Activated T-cell treated with anti-CD3 and anti-CD28 coated beads, Interleukin-2, amount 50 U/mL, for 24 hours (primary cell): ENCODE measurements around the gene CHST11.

Experiments
- DNase-seq: peaks from one replicate; pipeline ENCODE4 v3.0.0-alpha.2; 2020
- H3K27ac Mint-ChIP-seq: 2 replicates; pipeline ENCODE4 v1.8.0; 2020; ENCODE audit warnings: mild to moderate bottlenecking, mixed read lengths
- H3K27me3 Mint-ChIP-seq: 2 replicates; pipeline ENCODE4 v1.8.0; 2020; ENCODE audit warnings: mixed read lengths
- H3K36me3 Mint-ChIP-seq: 2 replicates; pipeline ENCODE4 v1.8.0; 2020; ENCODE audit warnings: low read depth, mixed read lengths
- H3K4me1 Mint-ChIP-seq: 2 replicates; pipeline ENCODE4 v1.8.0; 2020; ENCODE audit warnings: low read depth, mixed read lengths
- H3K4me3 Mint-ChIP-seq: 2 replicates; pipeline ENCODE4 v1.8.0; 2020; ENCODE audit warnings: mild to moderate bottlenecking, moderate library complexity, mixed read lengths
- H3K9me3 Mint-ChIP-seq: 2 replicates; pipeline ENCODE4 v1.8.0; 2020; ENCODE audit warnings: mixed read lengths

The CHST11 gene

GRCh38 chr12:104490850-104491249, 34.1 kb downstream of the CHST11 start:
- Mint-ChIP-seq H3K36me3 (peaks cover 17% of the 10 kb centered on the region), H3K4me1 (peaks cover 88% of the 10 kb centered on the region), H3K9me3 (no peaks in the 10 kb centered on the region), H3K4me3 (peak overlapping the region; percentile 28), H3K27ac (peak overlapping the region; percentile 78), H3K27me3 (no peaks in the 10 kb centered on the region)
- no peak for DNase-seq

DNA sequence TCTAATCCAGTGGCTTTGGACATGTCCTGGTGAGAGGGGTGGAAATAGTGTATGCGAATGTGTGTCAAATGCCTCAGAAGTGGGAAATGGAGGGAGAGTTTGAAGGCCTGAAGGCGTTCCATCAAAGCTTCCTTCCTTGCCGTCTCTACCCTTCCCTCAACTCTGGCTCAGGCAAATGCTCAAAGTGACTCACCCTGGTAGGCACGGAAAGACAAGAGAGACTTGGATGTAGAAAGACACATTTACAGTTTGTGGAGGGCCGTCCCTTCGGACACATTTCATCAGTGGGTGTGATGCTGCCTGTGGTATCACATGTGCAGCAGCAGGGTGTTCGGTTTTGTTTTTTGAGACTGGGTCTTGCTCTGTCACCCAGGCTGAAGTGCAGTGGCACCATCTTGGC, 36.7 kb downstream of the CHST11 start:
- DNase-seq: no peak
- Mint-ChIP-seq H3K27me3 (no peaks in the 10 kb centered on the region), H3K36me3 (peaks cover 16% of the 10 kb centered on the region), H3K4me1 (peaks cover 89% of the 10 kb centered on the region), H3K9me3 (no peaks in the 10 kb centered on the region), H3K4me3 (peak overlapping the region; percentile 71), H3K27ac (peak overlapping the region; percentile 94)

DNA sequence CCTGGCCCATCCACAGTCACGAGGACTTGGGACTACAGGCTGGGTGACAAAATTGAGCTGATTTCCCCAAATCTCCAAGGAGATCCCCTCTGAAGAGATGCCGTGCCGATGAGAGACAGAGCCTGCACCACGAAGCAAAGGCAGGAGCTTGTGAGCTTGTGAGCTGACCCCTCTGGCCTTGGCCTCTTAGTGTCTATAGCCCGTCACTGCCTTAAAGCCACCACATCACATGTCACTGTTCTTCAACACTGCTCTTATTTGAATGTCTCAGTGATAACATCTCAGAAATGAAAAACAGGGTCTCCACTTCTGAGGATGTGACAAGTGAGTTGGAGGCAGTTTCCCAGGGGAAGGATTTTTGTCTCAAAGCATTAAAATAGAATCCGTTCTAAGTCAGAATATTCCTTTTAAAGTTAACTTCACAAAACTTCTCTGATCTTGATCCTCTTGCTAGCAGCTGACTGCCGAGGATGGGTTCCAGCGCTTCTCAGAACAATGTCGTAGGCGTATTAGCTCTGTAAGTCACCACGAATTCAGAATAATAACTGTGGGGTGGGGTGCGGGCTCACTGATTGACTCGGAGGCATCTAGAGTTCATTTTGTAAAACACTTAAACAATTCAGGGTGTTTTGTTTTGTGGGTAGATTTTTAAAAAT, 37.5 kb downstream of the CHST11 start:
- Mint-ChIP-seq H3K27ac (peak overlapping the region; percentile 94), H3K4me1 (peaks cover 94% of the 10 kb centered on the region), H3K9me3 (no peaks in the 10 kb centered on the region), H3K36me3 (peaks cover 16% of the 10 kb centered on the region), H3K27me3 (no peaks in the 10 kb centered on the region), H3K4me3 (peak overlapping the region; percentile 71)
- peak; percentile 74 for DNase-seq

DNA sequence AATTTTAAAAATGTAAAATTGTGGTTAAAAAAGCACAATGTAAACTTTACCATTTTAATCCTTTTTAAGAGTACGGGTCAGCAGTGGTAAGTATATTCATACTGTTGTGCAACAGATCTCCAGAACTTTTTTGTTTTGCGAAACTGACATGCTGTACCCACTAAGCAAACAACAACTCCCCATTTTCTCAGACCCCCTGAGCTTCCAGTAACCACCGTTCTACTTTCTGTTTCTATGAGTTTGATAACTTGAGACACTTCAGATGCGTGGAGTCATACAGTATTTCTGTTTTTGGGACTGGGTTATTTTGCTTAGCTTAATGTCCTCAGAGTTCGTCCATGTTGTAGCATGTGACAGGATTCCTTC, 38.0 kb downstream of the CHST11 start:
- peak overlapping the region; percentile 71 for H3K4me3 Mint-ChIP-seq
- no peak for DNase-seq

GRCh38 chr12:104495786-104496185, 39.0 kb downstream of the CHST11 start:
- peaks cover 16% of the 10 kb centered on the region for H3K36me3 Mint-ChIP-seq
- H3K9me3 Mint-ChIP-seq: no peaks in the 10 kb centered on the region
- no peak for DNase-seq
- peak overlapping the region; percentile 66 for H3K27ac Mint-ChIP-seq
- H3K27me3 Mint-ChIP-seq: no peaks in the 10 kb centered on the region
- H3K4me3 Mint-ChIP-seq: peak overlapping the region; percentile 71
- peaks cover 96% of the 10 kb centered on the region for H3K4me1 Mint-ChIP-seq

More for the DNA sequence above, 38.0 kb downstream of the CHST11 start:
- Mint-ChIP-seq H3K27ac (peak overlapping the region; percentile 94), H3K4me1 (peaks cover 96% of the 10 kb centered on the region), H3K27me3 (no peaks in the 10 kb centered on the region), H3K36me3 (peaks cover 16% of the 10 kb centered on the region), H3K9me3 (no peaks in the 10 kb centered on the region)

- Mint-ChIP-seq H3K27me3 (no peaks in the 10 kb centered on the region), H3K4me1 (peaks cover 96% of the 10 kb centered on the region), H3K9me3 (no peaks in the 10 kb centered on the region), H3K4me3 (no peak overlapping the region), H3K36me3 (peaks cover 16% of the 10 kb centered on the region), H3K27ac (no peak overlapping the region)
- DNase-seq: no peak
These were observed 39.6 kb downstream of the CHST11 start for GRCh38 chr12:104496336-104496735.

DNA sequence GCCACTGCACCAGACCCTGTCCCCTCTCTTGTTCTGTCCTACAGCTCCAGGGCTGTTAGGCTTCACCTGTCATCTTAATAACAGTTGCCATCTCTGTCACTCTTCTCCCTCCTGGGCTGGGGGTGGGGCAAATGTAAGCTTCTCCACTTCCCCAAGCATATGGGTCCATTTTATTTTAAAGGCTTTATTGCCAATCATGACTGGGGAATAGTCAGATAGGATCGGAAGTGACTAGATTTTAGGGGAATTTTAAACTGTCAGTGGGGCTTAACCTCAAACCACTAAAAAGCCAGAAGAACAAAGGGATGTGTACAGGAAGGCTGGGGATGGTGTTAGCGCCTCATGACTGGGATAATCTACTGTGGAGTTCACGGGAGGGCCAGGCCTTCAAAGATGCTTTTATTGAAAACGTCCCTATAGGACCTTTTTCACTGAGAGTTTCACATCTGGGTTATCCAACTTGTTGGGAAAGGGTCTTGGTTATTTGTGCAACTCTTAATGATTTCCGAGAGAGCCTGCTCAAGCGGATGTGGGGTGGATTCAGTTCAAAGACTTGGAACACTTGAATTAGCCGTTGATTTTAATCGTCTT, 41.6 kb downstream of the CHST11 start:
- Mint-ChIP-seq H3K9me3 (no peaks in the 10 kb centered on the region), H3K4me3 (peak overlapping the region; percentile 31), H3K27me3 (no peaks in the 10 kb centered on the region), H3K4me1 (peaks cover 96% of the 10 kb centered on the region), H3K36me3 (peaks cover 14% of the 10 kb centered on the region), H3K27ac (peak overlapping the region; percentile 73)
- no peak for DNase-seq

DNA sequence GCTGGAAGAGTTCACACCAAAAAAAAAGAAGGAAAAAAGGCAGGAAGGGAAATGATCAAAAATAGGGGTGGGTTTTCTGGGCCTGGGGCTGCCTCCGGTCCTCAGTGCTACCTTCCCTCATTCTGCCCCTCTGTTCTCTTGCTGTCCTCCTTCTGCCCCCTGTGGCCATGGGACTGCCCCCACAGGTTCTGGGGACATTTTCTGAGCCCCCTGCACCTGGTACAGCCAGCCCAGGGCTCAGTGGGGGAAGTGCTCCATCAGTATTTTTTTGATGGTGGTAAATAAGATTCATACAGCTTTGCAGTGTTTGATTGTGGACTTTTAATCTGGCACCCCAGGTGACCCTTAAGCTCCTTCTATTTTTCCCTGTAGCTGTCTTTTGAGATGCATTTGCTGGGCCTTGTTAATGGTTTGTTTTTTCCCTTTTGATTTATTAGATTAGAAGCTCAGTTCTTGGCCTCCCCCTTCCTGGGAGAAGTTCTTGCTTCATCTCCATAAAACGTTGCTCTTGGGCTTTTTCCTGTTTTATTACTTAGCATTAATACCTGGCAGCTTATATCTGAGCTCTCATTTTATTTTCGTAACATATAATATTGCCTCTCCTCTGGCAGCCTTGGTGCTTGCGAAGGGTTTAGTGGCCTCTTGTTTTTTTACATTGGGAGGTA, 43.1 kb downstream of the CHST11 start:
- no peaks in the 10 kb centered on the region for H3K27me3 Mint-ChIP-seq
- no peak for DNase-seq
- no peaks in the 10 kb centered on the region for H3K9me3 Mint-ChIP-seq
- no peak overlapping the region for H3K4me3 Mint-ChIP-seq
- peaks cover 13% of the 10 kb centered on the region for H3K36me3 Mint-ChIP-seq
- H3K27ac Mint-ChIP-seq: no peak overlapping the region
- peaks cover 96% of the 10 kb centered on the region for H3K4me1 Mint-ChIP-seq

- Mint-ChIP-seq H3K27ac (peak overlapping the region; percentile 74), H3K27me3 (no peaks in the 10 kb centered on the region), H3K36me3 (peaks cover 12% of the 10 kb centered on the region), H3K9me3 (no peaks in the 10 kb centered on the region), H3K4me3 (no peak overlapping the region), H3K4me1 (peaks cover 97% of the 10 kb centered on the region)
- no peak for DNase-seq
These were observed 44.4 kb downstream of the CHST11 start for GRCh38 chr12:104501115-104501514.

DNA sequence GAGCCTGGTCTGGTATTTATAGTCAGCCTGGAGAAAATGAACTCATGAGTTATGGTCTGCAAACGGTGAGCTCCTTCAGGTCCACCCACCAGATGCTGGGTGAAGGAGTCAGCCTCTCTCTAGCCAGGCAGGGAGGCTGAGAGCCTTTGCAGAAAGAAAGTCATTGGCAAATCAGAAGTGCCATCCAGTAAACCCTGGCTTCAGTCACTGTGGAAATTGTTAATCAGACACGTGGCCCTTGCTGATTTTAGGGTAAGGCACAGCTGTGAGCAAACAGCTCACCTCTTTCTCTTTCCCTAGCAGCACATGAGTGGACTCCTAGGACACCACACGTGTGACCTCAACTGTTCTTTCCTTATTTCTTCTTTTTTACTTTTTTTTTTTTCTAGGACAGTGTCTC, 44.9 kb downstream of the CHST11 start:
- H3K4me1 Mint-ChIP-seq: peaks cover 97% of the 10 kb centered on the region
- peak overlapping the region; percentile 74 for H3K27ac Mint-ChIP-seq
- H3K4me3 Mint-ChIP-seq: no peak overlapping the region
- H3K27me3 Mint-ChIP-seq: no peaks in the 10 kb centered on the region
- DNase-seq: no peak
- H3K9me3 Mint-ChIP-seq: no peaks in the 10 kb centered on the region
- peaks cover 12% of the 10 kb centered on the region for H3K36me3 Mint-ChIP-seq

DNA sequence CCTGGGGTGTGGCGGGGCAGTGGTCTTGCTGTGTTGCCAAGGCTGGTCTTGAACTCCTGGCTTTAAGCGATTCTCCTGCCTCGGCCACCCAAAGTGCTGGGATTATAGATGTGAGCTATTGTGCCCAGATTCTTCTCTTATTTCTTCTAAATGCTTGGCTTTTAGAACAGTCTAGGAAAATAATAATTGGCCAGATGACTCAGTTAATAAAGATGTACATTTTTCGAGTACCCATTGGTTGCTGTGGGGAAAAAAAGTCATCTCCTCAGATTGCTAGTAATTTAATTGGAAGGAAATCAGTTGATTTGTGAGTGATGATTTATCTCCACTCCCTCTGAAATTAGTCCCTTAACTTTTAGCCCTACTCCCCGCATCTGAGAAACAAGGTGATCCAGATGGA, 45.5 kb downstream of the CHST11 start:
- Mint-ChIP-seq H3K4me3 (no peak overlapping the region), H3K4me1 (peaks cover 97% of the 10 kb centered on the region), H3K27me3 (no peaks in the 10 kb centered on the region), H3K27ac (peak overlapping the region; percentile 38), H3K9me3 (no peaks in the 10 kb centered on the region), H3K36me3 (peaks cover 11% of the 10 kb centered on the region)
- no peak for DNase-seq

GRCh38 chr12:104502638-104503037, 45.9 kb downstream of the CHST11 start:
- H3K36me3 Mint-ChIP-seq: peaks cover 11% of the 10 kb centered on the region
- H3K9me3 Mint-ChIP-seq: no peaks in the 10 kb centered on the region
- no peaks in the 10 kb centered on the region for H3K27me3 Mint-ChIP-seq
- H3K4me1 Mint-ChIP-seq: peaks cover 96% of the 10 kb centered on the region
- no peak overlapping the region for H3K27ac Mint-ChIP-seq
- H3K4me3 Mint-ChIP-seq: no peak overlapping the region
- no peak for DNase-seq

GRCh38 chr12:104503191-104503590, 46.4 kb downstream of the CHST11 start:
- Mint-ChIP-seq H3K36me3 (peaks cover 12% of the 10 kb centered on the region), H3K27me3 (no peaks in the 10 kb centered on the region), H3K4me3 (no peak overlapping the region), H3K9me3 (no peaks in the 10 kb centered on the region), H3K4me1 (peaks cover 97% of the 10 kb centered on the region), H3K27ac (peak overlapping the region; percentile 17)
- no peak for DNase-seq

DNA sequence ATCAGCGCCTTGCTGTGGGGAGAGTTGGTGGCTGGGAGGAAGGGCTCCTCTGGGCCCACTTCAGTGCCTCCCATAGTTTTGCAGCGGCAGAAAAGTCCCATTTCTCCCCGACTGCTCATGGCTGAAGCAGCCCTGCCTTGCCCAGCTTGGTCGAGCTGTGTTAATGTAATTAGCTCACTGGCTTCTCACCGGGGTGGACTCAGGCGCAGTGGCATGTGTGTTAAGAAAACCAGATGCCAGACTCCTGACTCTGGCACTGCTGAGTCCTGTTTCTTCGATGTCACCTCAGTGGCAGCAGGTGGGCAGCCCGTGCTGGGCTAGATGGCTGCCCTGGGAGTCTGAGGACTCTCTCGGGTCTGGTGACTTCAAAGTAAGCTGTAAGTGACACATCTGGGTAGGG, 47.4 kb downstream of the CHST11 start:
- H3K36me3 Mint-ChIP-seq: peaks cover 17% of the 10 kb centered on the region
- H3K4me3 Mint-ChIP-seq: no peak overlapping the region
- H3K9me3 Mint-ChIP-seq: peaks cover 3% of the 10 kb centered on the region
- H3K27me3 Mint-ChIP-seq: no peaks in the 10 kb centered on the region
- H3K27ac Mint-ChIP-seq: no peak overlapping the region
- no peak for DNase-seq
- peaks cover 97% of the 10 kb centered on the region for H3K4me1 Mint-ChIP-seq
